GM19324 (cell line): ENCODE measurements around the gene ANKRA2.

ENCODE experiments used
- ATAC-seq: cut with Tn5 transposase; IDR thresholded peaks from one replicate; pipeline ENCODE4 v1.9.1; 2021; ENCODE audit warnings: mild to moderate bottlenecking, moderate library complexity; ENCODE audit not compliant: unreplicated experiment, low FRiP score

The ANKRA2 gene

GRCh38 chr5:73507062-73507461 lies 58.4 kb downstream of the ANKRA2 start:
- no peak for ATAC-seq

- no peak for ATAC-seq
Observed at GRCh38 chr5:73506459-73506955, 58.9 kb downstream of the ANKRA2 start.
